Measurements from ENCODE around the gene SHC2.
A peak's percentile ranks its signal among the peaks of the same experiment; 100 is the strongest.

Gene SHC2

GRCh38 chr19:460877-461720, at the start of gene SHC2:
SHC2 (minus strand) TSS chr19:461033; CDS start chr19:460996, 37 bp downstream.
- DNase-seq (ENCODE audit: low read depth): no peak

- DNase-seq (ENCODE audit: low read depth): no peak
Measured at GRCh38 chr19:508204-509150, 47.6 kb upstream of the SHC2 start.

- DNase-seq (ENCODE audit: low read depth): peak; percentile 68
Measured at GRCh38 chr19:507286-508203, 46.7 kb upstream of the SHC2 start, which contains the start of gene TPGS1. TPGS1 (plus strand) TSS chr19:507497; CDS start chr19:507507, 10 bp downstream.

- DNase-seq (ENCODE audit: low read depth): peak; percentile 92
Measured at GRCh38 chr19:506404-507285, 45.8 kb upstream of the SHC2 start.

GRCh38 chr19:504616-505015, 43.8 kb upstream of the SHC2 start:
- DNase-seq (ENCODE audit: low read depth): no peak

GRCh38 chr19:501646-502045, 40.8 kb upstream of the SHC2 start:
- no peak for DNase-seq (ENCODE audit: low read depth)

GRCh38 chr19:498977-499623, 38.3 kb upstream of the SHC2 start:
- DNase-seq (ENCODE audit: low read depth): no peak

- no peak for DNase-seq (ENCODE audit: low read depth)
Measured at GRCh38 chr19:498511-498891, 37.7 kb upstream of the SHC2 start.

- DNase-seq (ENCODE audit: low read depth): no peak
Measured at GRCh38 chr19:497869-498510, 37.2 kb upstream of the SHC2 start.

GRCh38 chr19:497491-497868, 36.6 kb upstream of the SHC2 start:
- no peak for DNase-seq (ENCODE audit: low read depth)

- no peak for DNase-seq (ENCODE audit: low read depth)
Measured at GRCh38 chr19:496986-497385, 36.2 kb upstream of the SHC2 start.

GRCh38 chr19:496112-496665, 35.4 kb upstream of the SHC2 start, which contains the start of gene MADCAM1:
MADCAM1 (plus strand) TSS chr19:496486; CDS start chr19:496500, 14 bp downstream.
- DNase-seq (ENCODE audit: low read depth): no peak

GRCh38 chr19:495402-496111, 34.7 kb upstream of the SHC2 start:
- no peak for DNase-seq (ENCODE audit: low read depth)

GRCh38 chr19:495081-495401, 34.2 kb upstream of the SHC2 start:
- DNase-seq (ENCODE audit: low read depth): no peak

GRCh38 chr19:494171-495080, 33.6 kb upstream of the SHC2 start:
- DNase-seq (ENCODE audit: low read depth): no peak

GRCh38 chr19:493391-494170, 32.7 kb upstream of the SHC2 start:
- DNase-seq (ENCODE audit: low read depth): no peak

GRCh38 chr19:492091-492531, 31.3 kb upstream of the SHC2 start:
- DNase-seq (ENCODE audit: low read depth): no peak

Data from activated T-cell treated with anti-CD3 and anti-CD28 coated beads for 24 hours (primary cell).